GM19324 (cell line): ENCODE data around the gene ITFG1.
A peak's percentile ranks its signal among the peaks of the same experiment; 100 is the strongest.
"Not testable (repeated sequence)": the region's sequence is repeated elsewhere in the genome, so short reads cannot be mapped to it uniquely, and the experiment has no call there.

Experiments used
- ATAC-seq: cut with Tn5 transposase; IDR thresholded peaks from one replicate; pipeline ENCODE4 v1.9.1; 2021; ENCODE audit warnings: mild to moderate bottlenecking, moderate library complexity; ENCODE audit not compliant: unreplicated experiment, low FRiP score

Gene ITFG1

GRCh38 chr16:47180073-47180472 is 280.8 kb downstream of the ITFG1 start:
- ATAC-seq = no peak

GRCh38 chr16:47175152-47175551 is 285.7 kb downstream of the ITFG1 start:
- no peak for ATAC-seq

GRCh38 chr16:47162670-47163420 is 298.0 kb downstream of the ITFG1 start:
- ATAC-seq = no peak

- ATAC-seq = no peak
Measured at GRCh38 chr16:47161464-47161863, 299.4 kb downstream of the ITFG1 start.

GRCh38 chr16:47160422-47160821 is 300.4 kb downstream of the ITFG1 start:
- ATAC-seq = no peak

- ATAC-seq = no peak
Measured at GRCh38 chr16:47158992-47159391, 301.9 kb downstream of the ITFG1 start.

- no peak for ATAC-seq
Measured at GRCh38 chr16:47156680-47157215, 304.1 kb downstream of the ITFG1 start.

GRCh38 chr16:47152501-47152900 is 308.4 kb downstream of the ITFG1 start:
- not testable (repeated sequence) for ATAC-seq

GRCh38 chr16:47150067-47150466 is 310.8 kb downstream of the ITFG1 start:
- no peak for ATAC-seq

GRCh38 chr16:47144559-47144877 is 316.3 kb downstream of the ITFG1 start:
- no peak for ATAC-seq

- ATAC-seq = peak; percentile 63
Measured at GRCh38 chr16:47143677-47144558, 316.9 kb downstream of the ITFG1 start, which contains the start of gene NETO2. Gene NETO2 (minus strand): TSS chr16:47143945. CDS start chr16:47143612, 333 bp downstream.

- ATAC-seq = peak; percentile 76
Measured at GRCh38 chr16:47142821-47143676, 317.8 kb downstream of the ITFG1 start.

- ATAC-seq = no peak
Measured at GRCh38 chr16:47142486-47142820, 318.4 kb downstream of the ITFG1 start.

GRCh38 chr16:47141773-47142485 is 318.9 kb downstream of the ITFG1 start:
- peak; percentile 42 for ATAC-seq

- ATAC-seq = no peak
Measured at GRCh38 chr16:47140686-47141085, 320.2 kb downstream of the ITFG1 start.

- no peak for ATAC-seq
Measured at GRCh38 chr16:47139561-47140185, 321.2 kb downstream of the ITFG1 start.

- not testable (repeated sequence) for ATAC-seq
Measured at GRCh38 chr16:47137925-47138324, 322.9 kb downstream of the ITFG1 start.

- ATAC-seq = no peak
Measured at GRCh38 chr16:47136099-47136842, 324.6 kb downstream of the ITFG1 start.

GRCh38 chr16:47134550-47134949 is 326.3 kb downstream of the ITFG1 start:
- ATAC-seq = no peak
